GM19463 (cell line): Measurements from ENCODE around the gene ASGR2.
"Not testable (repeated sequence)": the region's sequence is repeated elsewhere in the genome, so short reads cannot be mapped to it uniquely, and the experiment has no call there.

Experiments used
- ATAC-seq: cut with Tn5 transposase; IDR thresholded peaks from one replicate; pipeline ENCODE4 v1.9.1; 2021; ENCODE audit warnings: mild to moderate bottlenecking, moderate library complexity; ENCODE audit not compliant: unreplicated experiment

The ASGR2 gene

GRCh38 chr17:7114241-7114874 is at the start of gene ASGR2:
TSS of gene ASGR2 (minus strand) at chr17:7114822. CDS start at chr17:7114240, 582 bp downstream.
- ATAC-seq: no peak

GRCh38 chr17:7159571-7159970 is 44.9 kb upstream of the ASGR2 start:
- ATAC-seq: not testable (repeated sequence)

- ATAC-seq: not testable (repeated sequence)
Measured at GRCh38 chr17:7158424-7158823, 43.8 kb upstream of the ASGR2 start.

GRCh38 chr17:7156342-7156940 is 41.8 kb upstream of the ASGR2 start:
- no peak for ATAC-seq

- no peak for ATAC-seq
Measured at GRCh38 chr17:7147772-7148171, 33.1 kb upstream of the ASGR2 start.

GRCh38 chr17:7146115-7146514 is 31.5 kb upstream of the ASGR2 start:
- no peak for ATAC-seq

GRCh38 chr17:7144213-7144612 is 29.6 kb upstream of the ASGR2 start:
- ATAC-seq: no peak

GRCh38 chr17:7141824-7142223 is 27.2 kb upstream of the ASGR2 start:
- ATAC-seq: no peak

- no peak for ATAC-seq
Measured at GRCh38 chr17:7139400-7139799, 24.8 kb upstream of the ASGR2 start.

GRCh38 chr17:7138800-7139381 is 24.3 kb upstream of the ASGR2 start:
- no peak for ATAC-seq

- no peak for ATAC-seq
Measured at GRCh38 chr17:7137171-7137943, 22.7 kb upstream of the ASGR2 start.

- no peak for ATAC-seq
Measured at GRCh38 chr17:7136266-7136877, 21.8 kb upstream of the ASGR2 start.

- ATAC-seq: no peak
Measured at GRCh38 chr17:7133916-7134315, 19.3 kb upstream of the ASGR2 start.

GRCh38 chr17:7133424-7133823 is 18.8 kb upstream of the ASGR2 start:
- no peak for ATAC-seq

- peak; percentile 67 for ATAC-seq
Measured at GRCh38 chr17:7132511-7133094, 18.0 kb upstream of the ASGR2 start.

- no peak for ATAC-seq
Measured at GRCh38 chr17:7131423-7131791, 16.8 kb upstream of the ASGR2 start.

GRCh38 chr17:7130621-7131422 is 16.2 kb upstream of the ASGR2 start:
- ATAC-seq: no peak

- ATAC-seq: no peak
Measured at GRCh38 chr17:7129311-7129710, 14.7 kb upstream of the ASGR2 start.

GRCh38 chr17:7128160-7128559 is 13.5 kb upstream of the ASGR2 start:
- ATAC-seq: no peak

GRCh38 chr17:7127501-7127900 is 12.9 kb upstream of the ASGR2 start:
- not testable (repeated sequence) for ATAC-seq
